Heart right ventricle (tissue), 16 donors: ENCODE measurements around the gene SRGAP3. TPM values are rescaled to one million over a fixed set of nuclear protein-coding genes. Genes with fewer than 3 reads are reported as not detected.

Experiments
- ATAC-seq, 8 donors: fragments of 200-7000 bp; cut with Tn5 transposase; one replicate each; pipeline ENCODE4 v1.9.1; 2020; ENCODE audit warnings: mild to moderate bottlenecking in 8 of 8, moderate library complexity in 8 of 8, moderate number of reproducible peaks in 1 of 8
- DNase-seq, 2 donors: peaks; one replicate each; pipeline ENCODE4 v3.0.0-alpha.2; 2020
- H3K27ac ChIP-seq, 10 donors: fragments of 200-600 bp; sonication (generic) in 2 of 10; one replicate each; pipeline versions ENCODE4 v1.5.0 to v1.8.0; 2020 to 2022; ENCODE audit warnings: mild to moderate bottlenecking in 3 of 10
- H3K27me3 ChIP-seq, 7 donors: fragments of 200-600 bp; one replicate each; pipeline ENCODE4 v1.8.0; 2021 to 2022; ENCODE audit warnings: mild to moderate bottlenecking in 2 of 7
- H3K36me3 ChIP-seq, 9 donors: fragments of 200-600 bp; sonication (generic) in 1 of 9; one replicate each; pipeline versions ENCODE4 v1.5.0 to v1.8.0; 2020 to 2022; ENCODE audit warnings: mild to moderate bottlenecking in 2 of 9
- H3K4me1 ChIP-seq, 9 donors: fragments of 200-600 bp; sonication (generic) in 1 of 9; one replicate each; pipeline versions ENCODE4 v1.5.0 to v1.8.0; 2020 to 2022; ENCODE audit warnings: mild to moderate bottlenecking in 4 of 9
- H3K4me3 ChIP-seq, 10 donors: fragments of 200-600 bp; sonication (generic) in 2 of 10; one replicate each; pipeline versions ENCODE4 v1.5.0 to v1.8.0; 2020 to 2022; ENCODE audit warnings: mild to moderate bottlenecking in 7 of 10, moderate library complexity in 2 of 10
- H3K9me3 ChIP-seq, 11 donors: fragments of 200-600 bp in 10 of 11; sonication (generic) in 2 of 11; one replicate each; pipeline versions ENCODE4 v1.5.0 to v1.8.0; 2013 to 2022; ENCODE audit warnings: mild to moderate bottlenecking in 2 of 11, control low read depth in 1 of 11, moderate library complexity in 1 of 11
- WGBS, 2 donors: extraction: QIAGEN DNeasy Blood & Tissue Kit; methylation state at CpG; one replicate each; pipeline ENCODE4 v1.1.7; 2013; ENCODE audit warnings: inconsistent platforms in 1 of 2; 5-methylcytosine and 5-hydroxymethylcytosine counted together
- intact Hi-C, 10 donors: fragments of 100-400 bp; cut with DNase I; formaldehyde crosslinking; loops; one replicate each; pipeline versions ENCODE4 v1.11.1 to v1.14.2; 2022
- polyA plus RNA-seq, 2 donors: library from polyadenylated mRNA; stranded (reverse); fragments of 200-250 nt; gene quantifications; one replicate each; pipeline ENCODE4 v1.2.3, GENCODE V29; 2013
- total RNA-seq, 10 donors: library from RNA; stranded (reverse); fragmentation: NEBNext Ultra II Directional in 3 of 10; extraction: Animal tissue kit (Norgen Biotek cat#: 25700) in 3 of 10; gene quantifications; one replicate each; pipeline versions ENCODE4 v1.2.1 to v1.2.4, GENCODE V29; 2021 to 2023
- TF ChIP-seq, protein P1 (sequence below), 9 donors: fragments of 200-600 bp; sonication (generic) in 2 of 9; IDR thresholded peaks; one replicate each; pipeline versions ENCODE4 v1.5.0 to v1.8.0; 2021 to 2022; ENCODE audit warnings: antibody characterized with exemption in 9 of 9, mild to moderate bottlenecking in 5 of 9, moderate library complexity in 1 of 9
- donor health status: Arrhythmogenic right ventricular cardiomyopathy.
- donor health status: ischemic (EF 13 %, LVEDD 7.1; RV severe dilation, severe dysfunction).
- donor health status: healthy with polysubstance abuse.
- donor health status: DM: no; HTN: yes; CAD: no.
- donor health status: DM: no; HTN: no; CAD: no.
- donor health status: ischemic (EF 25% LVEDD 6.9; RV normal size, moderate dysfunction).
- donor health status: ischemic (EF 25% LVEDD 5.7; RV mildly dilated, moderate dysfunction).
- donor health status: healthy.
- donor health status: DM: yes; HTN: yes; CAD: no.
- donor health status: Ischemic cardiomyopathy.
- donor health status: ischemic (EF 35%, LVEDD 5.7; RV mildly dilated, moderate dysfunction).
- donor health status: nonischemic (EF 11% LVEDD 7.7; RV severe dilation, severe dysfunction).
- donor health status: DM: yes; HTN: yes; CAD: no.
- donor health status: PGD.
- donor health status: ischemic (EF 29% LVEDD 5.4; RV normal size, mild dysfunction).
- donor health status: nonischemic (EF 23%, LVEDD 6.1; RV moderate dilation, normal function).

SRGAP3 gene
- total and polyA plus RNA-seq, 12 donors: 0.67 to 16.1 (median 10.6) TPM

DNA sequence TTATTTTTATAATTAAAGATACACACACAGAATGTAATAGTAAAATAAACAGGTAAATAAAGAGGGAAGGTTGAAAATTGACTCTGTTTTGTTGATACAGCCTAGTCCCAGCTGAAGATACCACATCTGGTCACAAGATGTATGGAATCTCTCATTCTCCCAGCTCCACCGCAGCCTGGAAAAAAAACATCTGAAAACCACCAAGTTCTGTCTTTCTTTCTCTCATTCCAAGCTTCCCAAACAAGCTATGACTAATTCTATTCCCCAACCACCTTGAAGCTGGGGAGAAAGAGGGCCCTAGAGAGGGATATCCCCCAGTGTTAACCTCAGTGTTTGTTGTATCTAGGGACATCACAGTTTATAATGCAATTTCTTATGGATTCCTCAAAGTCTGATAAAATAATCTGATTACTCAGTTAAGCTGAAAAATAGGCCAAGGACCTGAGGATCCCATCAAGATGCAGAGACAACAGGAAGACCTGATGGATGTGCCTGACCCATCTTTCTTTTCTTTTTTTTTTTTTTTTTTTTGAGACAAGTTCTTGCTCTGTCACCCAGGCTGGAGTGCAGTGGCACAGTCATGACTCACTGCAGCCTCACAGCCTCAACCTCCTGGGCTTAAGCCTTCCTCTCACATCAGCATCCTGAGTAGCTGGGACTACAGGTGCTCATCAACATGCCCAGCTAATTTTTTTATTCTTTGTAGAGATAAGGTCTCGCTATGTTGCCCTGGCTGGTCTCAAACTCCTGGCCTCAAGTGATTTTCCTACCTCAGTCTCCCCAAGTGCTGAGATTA is 38.1 kb downstream of the SRGAP3 start:
- intact Hi-C loops: no loop called here

DNA sequence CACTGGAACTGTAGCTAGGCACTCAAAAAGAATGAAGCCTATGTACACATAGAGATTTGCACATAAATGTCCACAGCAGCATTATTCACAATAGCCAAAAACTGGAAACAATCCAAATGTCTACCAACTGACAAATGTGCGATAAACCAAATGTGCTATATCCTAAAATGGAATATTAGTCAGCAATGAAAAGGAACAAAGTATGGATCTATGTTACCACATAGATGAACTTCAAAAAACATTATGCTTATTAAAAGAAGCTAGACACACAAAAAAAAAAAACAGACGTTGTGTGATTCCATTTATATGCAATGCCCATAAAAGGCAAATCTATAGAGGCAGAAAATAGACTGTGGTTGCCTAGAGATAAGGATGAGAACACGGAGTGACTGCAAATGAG is 39.7 kb downstream of the SRGAP3 start:
- H3K27ac ChIP-seq: no peak overlapping the region
- no peak for DNase-seq
- H3K4me3 ChIP-seq: no peak overlapping the region
- no peak for ATAC-seq
- H3K27me3 ChIP-seq: no peaks in the 10 kb centered on the region
- 63 to 73% methylated on average over 3 of the region's 3 CpGs for WGBS, 2 donors
- intact Hi-C loops: no loop called here
- H3K4me1 ChIP-seq: peaks cover 0 to 3% (median 0%) of the 10 kb centered on the region in 9 donors
- TF ChIP-seq, protein P1, sequence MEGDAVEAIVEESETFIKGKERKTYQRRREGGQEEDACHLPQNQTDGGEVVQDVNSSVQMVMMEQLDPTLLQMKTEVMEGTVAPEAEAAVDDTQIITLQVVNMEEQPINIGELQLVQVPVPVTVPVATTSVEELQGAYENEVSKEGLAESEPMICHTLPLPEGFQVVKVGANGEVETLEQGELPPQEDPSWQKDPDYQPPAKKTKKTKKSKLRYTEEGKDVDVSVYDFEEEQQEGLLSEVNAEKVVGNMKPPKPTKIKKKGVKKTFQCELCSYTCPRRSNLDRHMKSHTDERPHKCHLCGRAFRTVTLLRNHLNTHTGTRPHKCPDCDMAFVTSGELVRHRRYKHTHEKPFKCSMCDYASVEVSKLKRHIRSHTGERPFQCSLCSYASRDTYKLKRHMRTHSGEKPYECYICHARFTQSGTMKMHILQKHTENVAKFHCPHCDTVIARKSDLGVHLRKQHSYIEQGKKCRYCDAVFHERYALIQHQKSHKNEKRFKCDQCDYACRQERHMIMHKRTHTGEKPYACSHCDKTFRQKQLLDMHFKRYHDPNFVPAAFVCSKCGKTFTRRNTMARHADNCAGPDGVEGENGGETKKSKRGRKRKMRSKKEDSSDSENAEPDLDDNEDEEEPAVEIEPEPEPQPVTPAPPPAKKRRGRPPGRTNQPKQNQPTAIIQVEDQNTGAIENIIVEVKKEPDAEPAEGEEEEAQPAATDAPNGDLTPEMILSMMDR (IDR thresholded peaks at IDR 0.05): no peak
- no peaks in the 10 kb centered on the region for H3K36me3 ChIP-seq
- no peaks in the 10 kb centered on the region for H3K9me3 ChIP-seq

More for the DNA sequence above, 38.1 kb downstream of the SRGAP3 start:
- Histone ChIP-seq H3K36me3 (no peaks in the 10 kb centered on the region), H3K27ac (no peak overlapping the region), H3K27me3 (no peaks in the 10 kb centered on the region), H3K4me1 (peaks cover 0 to 3% (median 0%) of the 10 kb centered on the region in 9 donors), H3K9me3 (no peaks in the 10 kb centered on the region), H3K4me3 (no peak overlapping the region)
- TF ChIP-seq, protein P1 (IDR thresholded peaks at IDR 0.05): no peak
- ATAC-seq (no peak), DNase-seq (no peak)
- 81 to 86% methylated on average over 2 of the region's 2 CpGs for WGBS, 2 donors

DNA sequence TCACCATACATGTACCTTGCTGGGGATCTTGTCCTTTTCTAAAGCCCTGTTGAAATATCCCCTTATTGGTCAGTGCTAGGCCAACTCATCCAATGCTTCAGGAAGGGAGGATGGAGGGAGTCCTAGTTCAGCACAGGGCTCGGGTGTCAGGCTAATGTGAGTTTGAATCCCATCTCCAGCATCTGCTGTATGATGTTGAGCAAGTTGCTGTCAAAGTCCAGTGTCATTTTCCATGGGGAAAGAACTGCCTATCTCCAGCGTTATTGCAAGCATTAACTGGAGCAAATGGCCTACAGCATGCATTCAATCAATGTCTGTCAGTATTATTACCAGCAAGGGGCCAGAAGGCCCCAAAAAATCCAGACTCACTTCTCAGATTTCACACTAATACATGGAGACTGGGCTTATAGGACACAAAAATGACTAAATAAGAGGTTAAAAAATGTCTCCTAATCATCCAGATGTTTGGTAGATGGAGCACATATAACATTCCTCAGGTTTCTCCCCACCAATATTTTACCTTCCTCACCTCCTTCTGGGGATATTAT is 40.8 kb downstream of the SRGAP3 start:
- H3K27me3 ChIP-seq: no peaks in the 10 kb centered on the region
- WGBS, 2 donors: 71 to 81% methylated on average over 2 of the region's 2 CpGs
- no peak overlapping the region for H3K4me3 ChIP-seq
- ATAC-seq: no peak
- no peak for DNase-seq
- H3K36me3 ChIP-seq: no peaks in the 10 kb centered on the region
- TF ChIP-seq, protein P1 (IDR thresholded peaks at IDR 0.05): no peak
- intact Hi-C loops: no loop called here
- peaks cover 0 to 3% (median 0%) of the 10 kb centered on the region in 9 donors for H3K4me1 ChIP-seq
- H3K9me3 ChIP-seq: no peaks in the 10 kb centered on the region
- H3K27ac ChIP-seq: no peak overlapping the region

GRCh38 chr3:9207116-9207763 is 42.2 kb downstream of the SRGAP3 start:
- H3K27ac ChIP-seq: no peak overlapping the region
- H3K4me1 ChIP-seq: peaks cover 0 to 3% (median 0%) of the 10 kb centered on the region in 9 donors
- DNase-seq: no peak
- no peaks in the 10 kb centered on the region for H3K9me3 ChIP-seq
- no peak for ATAC-seq
- intact Hi-C loops: no loop called here
- H3K36me3 ChIP-seq: no peaks in the 10 kb centered on the region
- TF ChIP-seq, protein P1 (IDR thresholded peaks at IDR 0.05): no peak
- WGBS, 2 donors: 80 to 90% methylated on average over 7 of the region's 7 CpGs
- H3K4me3 ChIP-seq: no peak overlapping the region
- H3K27me3 ChIP-seq: no peaks in the 10 kb centered on the region
